Stimulated activated CD4-positive, alpha-beta T cell treated with anti-CD3 and anti-CD28 coated beads, Interleukin-1b, Interleukin-23, amount 100 ng/mL, for 1 hour (primary cell): Measurements from ENCODE around the gene C1orf167.
"Not testable (repeated sequence)": the region's sequence is repeated elsewhere in the genome, so short reads cannot be mapped to it uniquely, and the experiment has no call there.

ENCODE experiments used
- DNase-seq, 2 donors: peaks; one replicate each; pipeline ENCODE4 v3.0.0-alpha.2; 2020; ENCODE audit warnings: low read depth in 2 of 2

The C1orf167 gene

GRCh38 chr1:11800756-11801433 lies 38.9 kb downstream of the C1orf167 start:
- DNase-seq: no peak

GRCh38 chr1:11802616-11802972 lies 40.6 kb downstream of the C1orf167 start:
- DNase-seq: no peak

DNA sequence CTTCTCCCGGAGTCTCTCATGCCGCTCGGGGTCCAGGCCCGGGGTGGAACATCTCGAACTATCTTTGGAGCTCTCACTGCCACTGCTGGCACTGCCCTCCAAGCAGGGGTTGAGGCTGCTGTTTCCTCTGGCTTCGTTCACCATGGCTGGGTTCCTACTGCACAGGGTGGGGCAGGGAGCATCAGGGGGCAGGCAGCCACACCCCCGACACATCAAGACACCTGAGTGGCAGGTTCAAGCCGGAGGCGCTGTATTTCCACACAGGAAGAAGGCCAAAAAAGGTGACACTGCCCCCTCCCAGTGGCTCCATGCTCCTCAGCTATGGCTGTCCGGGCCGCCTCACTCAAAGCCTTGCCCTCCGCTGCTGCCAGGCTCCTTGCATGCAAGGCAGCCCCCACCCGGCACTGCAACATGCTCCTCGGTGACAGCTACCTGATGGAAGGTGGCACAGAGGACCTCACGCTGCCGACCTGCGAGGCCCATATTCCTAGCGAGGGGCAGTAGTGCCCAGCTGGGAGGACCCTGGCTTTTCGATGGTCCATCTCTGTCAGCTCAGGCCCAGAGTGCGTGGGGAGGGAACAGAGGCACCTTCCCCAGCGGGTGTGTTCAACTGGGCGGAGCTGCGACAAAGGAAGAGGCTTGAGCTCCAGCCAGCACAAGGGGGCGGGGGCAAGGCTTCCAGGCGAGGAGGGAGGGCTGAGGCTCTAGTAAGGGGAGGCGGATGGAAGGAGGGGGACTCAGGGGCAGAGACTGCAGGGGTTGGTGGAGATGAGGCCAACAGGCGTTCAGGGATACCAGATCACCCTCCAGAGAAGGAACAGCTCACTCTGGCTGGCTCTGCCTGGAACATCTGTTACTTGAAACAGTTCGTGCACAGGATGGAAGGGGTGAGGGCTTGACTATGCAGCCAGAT lies 41.2 kb downstream of the C1orf167 start:
- DNase-seq: peak; percentile 29 to 45

DNA sequence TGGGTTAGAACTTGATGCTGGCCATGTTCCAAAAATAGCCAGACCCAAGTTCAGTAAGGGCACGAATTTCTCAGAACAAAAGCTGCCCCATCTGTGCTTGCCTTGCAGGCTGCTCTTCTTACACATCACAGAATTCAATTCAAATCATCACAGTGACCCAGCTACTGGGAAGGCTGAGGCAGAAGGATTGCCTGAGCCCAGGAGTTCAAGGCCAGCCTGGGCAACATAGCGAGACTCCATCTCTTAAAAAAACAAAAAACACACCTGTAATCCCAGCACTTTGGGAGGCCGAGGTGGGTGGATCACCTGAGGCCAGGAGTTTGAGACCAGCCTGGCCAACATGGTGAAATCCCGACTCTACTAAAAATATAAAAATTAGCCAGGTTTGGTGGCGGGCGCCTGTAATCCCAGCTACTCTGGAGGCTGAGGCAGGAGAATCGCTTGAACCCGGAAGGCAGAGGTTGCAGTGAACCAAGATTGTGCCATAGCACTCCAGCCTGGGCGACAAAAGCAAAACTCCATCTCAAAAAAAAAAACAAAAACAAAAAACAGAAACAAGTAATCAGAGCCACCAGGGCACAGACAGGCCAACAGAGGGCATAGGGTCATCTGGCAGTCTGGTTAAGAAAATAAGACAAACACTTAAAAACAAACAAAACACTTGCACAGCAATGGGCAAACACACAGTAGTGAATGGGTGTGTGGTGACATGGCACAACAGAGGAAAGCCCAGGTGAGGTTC lies 42.1 kb downstream of the C1orf167 start:
- not testable (repeated sequence) for DNase-seq

DNA sequence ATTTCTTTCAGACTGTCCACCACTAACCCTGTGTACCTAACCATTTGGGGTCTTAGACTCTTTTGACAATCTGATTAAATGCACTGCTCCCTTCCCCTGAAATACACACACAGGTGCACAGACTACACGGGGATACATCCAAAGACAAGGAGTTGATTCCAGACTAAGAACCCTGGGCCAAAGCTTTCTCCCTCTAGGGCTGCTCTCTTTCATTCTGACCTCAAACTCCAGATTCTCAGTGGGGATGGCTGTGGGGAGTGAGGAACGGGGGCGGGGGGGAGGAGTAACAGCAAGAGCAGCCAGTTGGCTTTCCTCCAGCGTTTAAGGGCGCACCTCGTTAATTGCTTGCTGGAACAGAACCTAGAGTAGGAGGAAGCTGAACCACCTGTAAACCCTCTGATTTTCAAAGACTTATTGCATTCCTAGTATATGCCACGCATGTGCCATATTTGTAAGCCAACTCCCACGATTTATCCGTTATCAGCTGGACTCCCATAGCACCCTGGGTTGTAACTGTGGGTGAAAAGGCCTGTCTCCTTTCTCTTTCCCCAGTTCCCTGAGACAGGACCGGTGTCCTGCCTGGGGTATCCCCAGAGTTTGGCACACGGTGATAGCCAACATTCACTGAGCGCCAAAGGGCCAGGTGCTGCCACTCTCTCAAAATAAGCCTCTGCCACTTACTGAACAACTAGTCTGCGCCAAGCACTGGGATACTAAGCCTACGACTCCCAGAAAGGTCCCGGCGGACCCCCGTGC lies 42.9 kb downstream of the C1orf167 start:
- no peak for DNase-seq

DNA sequence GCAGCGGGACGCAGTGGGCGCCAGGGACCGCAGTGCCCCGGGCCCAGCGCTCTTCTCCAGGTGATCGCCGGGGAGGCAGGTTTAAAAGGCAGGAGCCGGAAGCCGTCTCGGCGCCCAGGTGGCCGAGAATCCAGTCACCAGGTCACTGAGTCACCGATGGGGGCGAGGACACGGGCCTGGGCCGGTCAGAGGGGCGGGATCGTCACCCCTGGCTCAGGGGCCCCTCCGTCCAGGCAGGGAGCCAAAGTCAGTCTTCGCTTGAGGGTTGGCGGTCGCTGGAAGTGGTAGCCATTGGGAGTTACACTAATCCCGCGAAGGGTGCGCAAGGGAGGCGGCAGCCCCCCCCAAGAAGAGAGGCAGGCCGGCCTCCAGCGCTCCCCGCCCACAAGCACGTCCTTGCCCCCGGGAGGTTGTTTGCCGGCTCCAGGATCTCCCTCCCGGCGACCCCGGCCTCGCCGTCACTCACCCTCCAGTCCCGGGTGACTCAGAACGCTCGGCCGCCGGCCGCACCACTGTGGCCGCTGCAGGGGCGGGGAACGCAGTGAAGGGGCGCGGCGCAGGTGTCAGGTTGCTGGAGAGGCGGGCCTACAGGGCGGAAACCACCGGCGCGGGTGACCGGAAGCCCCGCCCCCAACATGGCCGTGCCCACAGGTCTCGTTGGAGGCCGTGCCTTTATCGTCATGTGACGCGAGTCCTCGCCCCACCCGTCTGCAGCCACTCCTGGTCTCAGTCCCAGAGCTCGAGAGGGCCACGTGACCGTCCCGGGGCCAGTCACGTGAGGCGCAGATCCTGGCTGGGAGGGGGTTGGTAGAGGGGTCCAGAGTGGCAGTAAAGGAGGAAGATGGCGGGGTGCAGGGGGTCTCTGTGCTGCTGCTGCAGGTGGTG lies 43.7 kb downstream of the C1orf167 start, which contains the start of the genes CLCN6 and MTHFR:
TSS of gene CLCN6 (plus strand) at position 770 of the 885 bp plus-strand sequence. CDS start at position 842, 72 bp downstream.
TSS of gene MTHFR (minus strand) at position 543 of the 885 bp plus-strand sequence. CDS start 2,848 bp downstream, outside the sequence.
- DNase-seq: peak; percentile 91 to 94

GRCh38 chr1:11806307-11806936 lies 44.4 kb downstream of the C1orf167 start:
- peak; percentile 37 to 44 for DNase-seq

- DNase-seq: no peak
These were observed 45.1 kb downstream of the C1orf167 start for GRCh38 chr1:11807133-11807532.

DNA sequence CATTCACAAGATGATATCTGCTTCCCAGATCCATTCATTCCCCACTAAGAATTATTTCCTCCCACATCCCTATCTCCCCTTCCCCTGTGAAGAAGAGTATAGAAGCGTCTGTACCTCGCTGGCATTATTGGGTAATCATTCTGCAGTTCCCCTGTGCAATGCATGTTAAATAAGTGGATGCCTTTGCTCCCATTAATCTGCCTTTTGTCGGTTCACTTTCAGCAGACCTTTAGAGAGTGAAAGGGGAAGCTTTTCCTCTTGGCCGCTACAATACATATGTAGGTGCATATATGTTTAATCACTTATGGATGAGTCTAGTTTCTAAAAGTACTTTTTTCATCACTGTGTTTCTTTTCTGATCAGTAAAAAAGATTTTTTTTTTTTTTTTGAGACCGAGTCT lies 51.0 kb downstream of the C1orf167 start:
- DNase-seq: no peak

GRCh38 chr1:11817192-11817591 lies 55.2 kb downstream of the C1orf167 start:
- DNase-seq: no peak

- DNase-seq: no peak
These were observed 60.1 kb downstream of the C1orf167 start for GRCh38 chr1:11822091-11822490.

DNA sequence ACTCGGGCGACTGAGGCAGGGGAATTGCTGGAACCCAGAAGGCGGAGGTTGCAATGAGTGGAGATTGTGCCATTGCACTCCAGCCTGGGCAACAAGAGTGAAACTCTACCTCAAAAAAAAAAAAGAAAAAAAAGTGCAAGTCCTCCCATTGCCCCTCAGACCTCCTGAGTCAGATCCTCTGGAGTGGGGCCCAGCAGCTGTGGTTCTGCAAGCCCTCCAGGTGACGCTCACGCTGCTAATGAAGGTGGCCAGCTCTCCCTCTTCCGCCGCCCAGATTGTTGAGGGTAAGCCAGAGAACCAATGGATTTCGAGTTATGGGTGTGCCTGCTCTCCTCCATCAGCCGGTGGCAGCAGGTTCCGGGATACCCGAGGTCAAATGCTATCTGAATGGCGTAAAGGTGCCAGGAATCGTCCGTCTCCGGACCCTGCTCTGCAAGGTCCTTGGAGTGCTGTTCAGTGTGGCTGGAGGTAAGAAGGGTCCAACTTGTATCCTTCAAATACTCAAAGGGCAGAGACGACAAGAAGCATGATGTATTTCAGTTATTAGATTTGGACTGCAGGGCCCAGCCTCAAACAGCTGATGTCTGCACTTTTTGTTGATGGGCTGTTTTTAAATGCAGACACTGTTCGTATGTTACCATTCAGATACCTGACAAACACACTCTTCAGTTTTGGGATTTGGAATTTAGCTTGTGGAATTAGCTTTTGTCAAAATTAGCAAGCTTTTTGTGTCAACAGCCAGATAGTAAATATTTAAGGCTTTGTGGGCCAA lies 61.6 kb downstream of the C1orf167 start:
- DNase-seq: no peak

- DNase-seq: no peak
These were observed 63.1 kb downstream of the C1orf167 start for GRCh38 chr1:11825131-11825530.

DNA sequence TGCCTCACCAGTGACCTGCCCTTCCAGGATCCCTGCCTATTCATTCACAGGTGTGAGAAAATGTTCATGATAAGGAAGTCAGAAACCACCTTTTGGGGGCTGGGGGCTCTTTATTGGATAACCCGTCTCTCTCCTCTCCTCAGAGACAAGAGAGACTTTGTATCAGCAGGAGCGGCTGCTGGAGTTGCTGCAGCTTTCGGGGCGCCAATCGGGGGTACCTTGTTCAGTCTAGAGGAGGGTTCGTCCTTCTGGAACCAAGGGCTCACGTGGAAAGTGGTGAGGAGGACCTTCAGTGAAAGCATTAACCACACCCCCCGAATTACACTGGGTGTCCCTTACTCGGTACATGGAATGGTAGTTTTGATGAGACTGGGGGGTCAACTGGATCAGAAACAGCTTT lies 65.0 kb downstream of the C1orf167 start:
- DNase-seq: no peak

GRCh38 chr1:11828511-11828910 lies 66.5 kb downstream of the C1orf167 start:
- DNase-seq: no peak

- no peak for DNase-seq
These were observed 70.1 kb downstream of the C1orf167 start for GRCh38 chr1:11831945-11832725.

- no peak for DNase-seq
These were observed 71.5 kb downstream of the C1orf167 start for GRCh38 chr1:11833497-11833896.

DNA sequence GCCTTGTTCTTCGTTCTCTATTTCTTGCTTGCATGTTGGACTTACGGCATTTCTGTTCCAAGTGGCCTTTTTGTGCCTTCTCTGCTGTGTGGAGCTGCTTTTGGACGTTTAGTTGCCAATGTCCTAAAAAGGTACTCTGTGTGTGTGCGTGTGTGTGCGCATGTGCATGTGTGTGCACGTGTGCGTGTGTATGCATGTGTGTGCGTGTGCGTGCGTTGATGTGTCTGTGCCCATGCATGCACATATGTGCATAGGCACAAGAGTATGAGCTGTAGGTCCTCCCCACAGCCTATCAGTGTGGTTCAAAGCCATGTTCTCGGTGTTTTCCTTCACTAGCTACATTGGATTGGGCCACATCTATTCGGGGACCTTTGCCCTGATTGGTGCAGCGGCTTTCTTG lies 71.9 kb downstream of the C1orf167 start:
- DNase-seq: no peak
